H9 (cell line): ENCODE results near the gene OR8B8. TPM values are rescaled to one million over a fixed set of nuclear protein-coding genes. Genes with fewer than 3 reads are reported as not detected.

Source experiments
- DNase-seq: peaks from one replicate; pipeline ENCODE4 v3.0.0-alpha.2; 2017
- H2AFZ ChIP-seq: one replicate; pipeline ENCODE4 v1.6.1; 2013; ENCODE audit warnings: mild to moderate bottlenecking, low read length, control low read depth, moderate library complexity
- H2AK5ac ChIP-seq: 2 replicates; pipeline ENCODE4 v1.6.1; 2013; ENCODE audit warnings: low read length, control low read depth, mixed read lengths; ENCODE audit not compliant: insufficient read length
- H2BK120ac ChIP-seq: one replicate; pipeline ENCODE4 v1.6.1; 2013; ENCODE audit warnings: low read depth, mild to moderate bottlenecking, low read length, control low read depth, inconsistent platforms; ENCODE audit not compliant: poor library complexity, severe bottlenecking
- H2BK12ac ChIP-seq: 2 replicates; pipeline ENCODE4 v1.6.1; 2013; ENCODE audit warnings: low read length, control low read depth, mixed read lengths, low read depth; ENCODE audit not compliant: insufficient read length
- H2BK15ac ChIP-seq: 2 replicates; pipeline ENCODE4 v1.6.1; 2013; ENCODE audit warnings: low read depth, low read length, control low read depth
- H2BK20ac ChIP-seq: one replicate; pipeline ENCODE4 v1.6.1; 2013; ENCODE audit warnings: low read depth, mild to moderate bottlenecking, low read length, control low read depth, inconsistent platforms; ENCODE audit not compliant: poor library complexity, severe bottlenecking
- H2BK5ac ChIP-seq: 2 replicates; pipeline ENCODE4 v1.6.1; 2013; ENCODE audit warnings: low read length, control low read depth, mixed read lengths; ENCODE audit not compliant: insufficient read length
- H3K14ac ChIP-seq: 2 replicates; pipeline ENCODE4 v1.6.1; 2013; ENCODE audit warnings: low read length, control low read depth; ENCODE audit not compliant: insufficient read depth
- H3K18ac ChIP-seq: 2 replicates; pipeline ENCODE4 v1.6.1; 2013; ENCODE audit warnings: low read depth, mild to moderate bottlenecking, mixed read lengths, low read length, control low read depth; ENCODE audit not compliant: insufficient read length
- H3K23ac ChIP-seq: 2 replicates; pipeline ENCODE4 v1.6.1; 2013; ENCODE audit warnings: low read length, control low read depth, mixed read lengths, low read depth; ENCODE audit not compliant: insufficient read length
- H3K23me2 ChIP-seq: 2 replicates; pipeline ENCODE4 v1.6.1; 2013; ENCODE audit warnings: low read depth, mild to moderate bottlenecking, mixed read lengths, low read length, control low read depth; ENCODE audit not compliant: insufficient read length, poor library complexity, severe bottlenecking
- H3K27ac ChIP-seq: 2 replicates; pipeline ENCODE4 v1.5.1; 2013; ENCODE audit warnings: low read length, control low read depth, mixed read lengths, low read depth; ENCODE audit not compliant: insufficient read length
- H3K27me3 ChIP-seq: 2 replicates; pipeline ENCODE4 v1.6.1; 2013; ENCODE audit warnings: low read length, control low read depth, inconsistent platforms; ENCODE audit not compliant: insufficient read depth
- H3K4ac ChIP-seq: 2 replicates; pipeline ENCODE4 v1.6.1; 2013; ENCODE audit warnings: low read depth, mild to moderate bottlenecking, control low read depth, inconsistent platforms, low read length, moderate library complexity
- H3K4me1 ChIP-seq: 2 replicates; pipeline ENCODE4 v1.6.1; 2013; ENCODE audit warnings: low read length, control low read depth, inconsistent platforms; ENCODE audit not compliant: insufficient read depth
- H3K4me2 ChIP-seq: 2 replicates; pipeline ENCODE4 v1.6.1; 2013; ENCODE audit warnings: low read length, control low read depth, mixed read lengths; ENCODE audit not compliant: insufficient read length, insufficient read depth
- H3K56ac ChIP-seq: 2 replicates; pipeline ENCODE4 v1.6.1; 2013; ENCODE audit warnings: low read depth, mild to moderate bottlenecking, mixed read lengths, low read length, control low read depth; ENCODE audit not compliant: insufficient read length
- H3K79me1 ChIP-seq: 2 replicates; pipeline ENCODE4 v1.6.1; 2013; ENCODE audit warnings: low read depth, mild to moderate bottlenecking, moderate library complexity, low read length, control low read depth, inconsistent platforms; ENCODE audit not compliant: insufficient read depth, poor library complexity, severe bottlenecking
- H3K79me2 ChIP-seq: 2 replicates; pipeline ENCODE4 v1.6.1; 2013; ENCODE audit warnings: low read length, control low read depth, inconsistent platforms; ENCODE audit not compliant: insufficient read depth
- H3K9ac ChIP-seq: 2 replicates; pipeline ENCODE4 v1.6.1; 2013; ENCODE audit warnings: low read length, control low read depth, mixed read lengths; ENCODE audit not compliant: insufficient read length; ENCODE audit errors: extremely low read depth
- H3K9me3 ChIP-seq: one replicate; pipeline ENCODE4 v1.6.1; 2013; ENCODE audit warnings: low read depth, low read length, inconsistent platforms; ENCODE audit not compliant: control insufficient read depth
- H3T11ph ChIP-seq: one replicate; pipeline ENCODE4 v1.6.1; 2013; ENCODE audit warnings: mild to moderate bottlenecking, low read length, control low read depth, inconsistent platforms
- H4K20me1 ChIP-seq: one replicate; pipeline ENCODE4 v1.6.1; 2013; ENCODE audit not compliant: control insufficient read depth, insufficient read length, insufficient read depth
- H4K5ac ChIP-seq: 2 replicates; pipeline ENCODE4 v1.6.1; 2013; ENCODE audit warnings: low read depth, mild to moderate bottlenecking, mixed read lengths, low read length, control low read depth; ENCODE audit not compliant: insufficient read length
- H4K8ac ChIP-seq: replicated peaks from 2 replicates; pipeline ENCODE4 v1.6.1; 2013; ENCODE audit warnings: low read length, control low read depth, mixed read lengths, low read depth; ENCODE audit not compliant: insufficient read length
- H4K91ac ChIP-seq: 2 replicates; pipeline ENCODE4 v1.6.1; 2013; ENCODE audit warnings: low read depth, mild to moderate bottlenecking, moderate library complexity, mixed read lengths, low read length, control low read depth; ENCODE audit not compliant: insufficient read length
- H3K27ac Mint-ChIP-seq, 3 experiments: 2 replicates in 2 of 3; 3 replicates in 1 of 3; pipeline ENCODE4 v1.8.0; 2020 to 2021; ENCODE audit warnings: mixed read lengths in 3 of 3, mild to moderate bottlenecking in 1 of 3, moderate library complexity in 1 of 3
- H3K27me3 Mint-ChIP-seq: 2 replicates; pipeline ENCODE4 v1.8.0; 2021; ENCODE audit warnings: low read depth, mild to moderate bottlenecking, moderate library complexity, mixed read lengths
- H3K36me3 Mint-ChIP-seq, 3 experiments: 2 replicates in 2 of 3; 3 replicates in 1 of 3; pipeline ENCODE4 v1.8.0; 2020 to 2021; ENCODE audit warnings: low read depth in 3 of 3, mixed read lengths in 3 of 3; ENCODE audit not compliant: insufficient read depth in 1 of 3
- H3K4me1 Mint-ChIP-seq, 2 experiments: 2 replicates each; pipeline ENCODE4 v1.8.0; 2020; ENCODE audit warnings: mixed read lengths in 2 of 2
- H3K4me3 Mint-ChIP-seq, 2 experiments: 2 replicates in 1 of 2; 3 replicates in 1 of 2; pipeline ENCODE4 v1.8.0; 2020 to 2021; ENCODE audit warnings: mild to moderate bottlenecking in 2 of 2, mixed read lengths in 2 of 2, moderate library complexity in 1 of 2
- H3K9me3 Mint-ChIP-seq, 2 experiments: 2 replicates in 1 of 2; 3 replicates in 1 of 2; pipeline ENCODE4 v1.8.0; 2020; ENCODE audit warnings: mild to moderate bottlenecking in 2 of 2, mixed read lengths in 2 of 2, moderate library complexity in 1 of 2
- WGBS: extraction: QIAGEN DNeasy Blood & Tissue Kit; methylation state at CpG from one replicate; pipeline ENCODE4 v1.1.7; 2013; ENCODE audit warnings: missing lambda C conversion rate, low lambda C conversion rate, mixed read lengths; ENCODE audit not compliant: insufficient read length; ENCODE audit errors: extremely low coverage; 5-methylcytosine and 5-hydroxymethylcytosine counted together
- total RNA-seq: library from RNA; stranded (reverse); gene quantifications from 2 replicates; pipeline ENCODE4 v1.2.1, GENCODE V29; 2021
- TF ChIP-seq, protein P1 (sequence below): fragments of 200-600 bp; sonication (generic); conservative IDR thresholded peaks from 3 replicates; pipeline ENCODE4 v1.8.0; 2021; ENCODE audit warnings: antibody characterized with exemption, mild to moderate bottlenecking

Gene OR8B8
- total RNA-seq, 1 experiment from 2014 or later: not detected

- H3T11ph ChIP-seq: no peak overlapping the region
- H4K20me1 ChIP-seq: no peaks in the 10 kb centered on the region
- no CpG with 5 or more reads among the region's 7 CpGs for WGBS
- H3K4me2 ChIP-seq: no peak overlapping the region
- no peaks in the 10 kb centered on the region for H3K79me2 ChIP-seq
- no peak overlapping the region for H3K23ac ChIP-seq
- H2BK20ac ChIP-seq: no peak overlapping the region
- no peak overlapping the region for H2AFZ ChIP-seq
- H4K5ac ChIP-seq: no peak overlapping the region
- H2BK15ac ChIP-seq: no peak overlapping the region
- H4K91ac ChIP-seq: no peak overlapping the region
- no peak overlapping the region for H4K8ac ChIP-seq
- no peak overlapping the region for H3K4ac ChIP-seq
- H3K14ac ChIP-seq: no peak overlapping the region
- H2BK5ac ChIP-seq: no peak overlapping the region
- H3K23me2 ChIP-seq: no peaks in the 10 kb centered on the region
- no peak overlapping the region for H2BK12ac ChIP-seq
- TF ChIP-seq, protein P1, sequence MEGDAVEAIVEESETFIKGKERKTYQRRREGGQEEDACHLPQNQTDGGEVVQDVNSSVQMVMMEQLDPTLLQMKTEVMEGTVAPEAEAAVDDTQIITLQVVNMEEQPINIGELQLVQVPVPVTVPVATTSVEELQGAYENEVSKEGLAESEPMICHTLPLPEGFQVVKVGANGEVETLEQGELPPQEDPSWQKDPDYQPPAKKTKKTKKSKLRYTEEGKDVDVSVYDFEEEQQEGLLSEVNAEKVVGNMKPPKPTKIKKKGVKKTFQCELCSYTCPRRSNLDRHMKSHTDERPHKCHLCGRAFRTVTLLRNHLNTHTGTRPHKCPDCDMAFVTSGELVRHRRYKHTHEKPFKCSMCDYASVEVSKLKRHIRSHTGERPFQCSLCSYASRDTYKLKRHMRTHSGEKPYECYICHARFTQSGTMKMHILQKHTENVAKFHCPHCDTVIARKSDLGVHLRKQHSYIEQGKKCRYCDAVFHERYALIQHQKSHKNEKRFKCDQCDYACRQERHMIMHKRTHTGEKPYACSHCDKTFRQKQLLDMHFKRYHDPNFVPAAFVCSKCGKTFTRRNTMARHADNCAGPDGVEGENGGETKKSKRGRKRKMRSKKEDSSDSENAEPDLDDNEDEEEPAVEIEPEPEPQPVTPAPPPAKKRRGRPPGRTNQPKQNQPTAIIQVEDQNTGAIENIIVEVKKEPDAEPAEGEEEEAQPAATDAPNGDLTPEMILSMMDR: no peak
- no peaks in the 10 kb centered on the region for H3K4me1 ChIP-seq
- Mint-ChIP-seq H3K9me3 (no peaks in the 10 kb centered on the region), H3K36me3 (no peaks in the 10 kb centered on the region), H3K4me3 (no peak overlapping the region), H3K4me1 (no peaks in the 10 kb centered on the region), H3K27ac (no peak overlapping the region), H3K27me3 (peaks cover 3% of the 10 kb centered on the region)
- no peak overlapping the region for H3K56ac ChIP-seq
- H3K79me1 ChIP-seq: no peaks in the 10 kb centered on the region
- H2AK5ac ChIP-seq: no peak overlapping the region
- no peak overlapping the region for H3K9ac ChIP-seq
- no peak overlapping the region for H3K27ac ChIP-seq
- no peaks in the 10 kb centered on the region for H3K9me3 ChIP-seq
- no peak overlapping the region for H2BK120ac ChIP-seq
- no peaks in the 10 kb centered on the region for H3K27me3 ChIP-seq
- DNase-seq: no peak
- H3K18ac ChIP-seq: no peak overlapping the region
These were observed 35.6 kb downstream of the OR8B8 start for GRCh38 chr11:124409906-124410305.
